ENCODE results near the gene CEMP1.
"Not testable (repeated sequence)": the region's sequence is repeated elsewhere in the genome, so short reads cannot be mapped to it uniquely, and the experiment has no call there.

DNA sequence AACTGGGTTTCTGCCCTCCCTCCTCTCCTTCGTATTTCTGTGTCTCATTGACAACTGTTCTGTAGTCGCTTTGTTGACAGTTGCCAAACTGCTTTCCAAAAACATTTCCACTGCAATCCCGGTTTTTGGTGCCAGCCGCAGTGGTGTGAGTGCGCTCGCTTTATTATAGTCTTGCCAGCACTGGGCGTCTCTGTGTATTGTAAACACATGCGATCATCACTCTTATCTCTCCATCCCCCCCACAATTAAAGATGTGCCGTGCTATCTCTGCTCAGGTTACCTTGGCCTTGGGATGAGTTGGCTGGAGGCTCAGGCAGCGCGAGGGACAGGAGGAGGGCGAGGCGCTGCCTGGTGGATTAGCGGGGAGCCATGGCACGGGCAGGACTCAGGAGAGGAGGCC lies 25.9 kb upstream of the CEMP1 start:
- TF ChIP-seq, protein P1, sequence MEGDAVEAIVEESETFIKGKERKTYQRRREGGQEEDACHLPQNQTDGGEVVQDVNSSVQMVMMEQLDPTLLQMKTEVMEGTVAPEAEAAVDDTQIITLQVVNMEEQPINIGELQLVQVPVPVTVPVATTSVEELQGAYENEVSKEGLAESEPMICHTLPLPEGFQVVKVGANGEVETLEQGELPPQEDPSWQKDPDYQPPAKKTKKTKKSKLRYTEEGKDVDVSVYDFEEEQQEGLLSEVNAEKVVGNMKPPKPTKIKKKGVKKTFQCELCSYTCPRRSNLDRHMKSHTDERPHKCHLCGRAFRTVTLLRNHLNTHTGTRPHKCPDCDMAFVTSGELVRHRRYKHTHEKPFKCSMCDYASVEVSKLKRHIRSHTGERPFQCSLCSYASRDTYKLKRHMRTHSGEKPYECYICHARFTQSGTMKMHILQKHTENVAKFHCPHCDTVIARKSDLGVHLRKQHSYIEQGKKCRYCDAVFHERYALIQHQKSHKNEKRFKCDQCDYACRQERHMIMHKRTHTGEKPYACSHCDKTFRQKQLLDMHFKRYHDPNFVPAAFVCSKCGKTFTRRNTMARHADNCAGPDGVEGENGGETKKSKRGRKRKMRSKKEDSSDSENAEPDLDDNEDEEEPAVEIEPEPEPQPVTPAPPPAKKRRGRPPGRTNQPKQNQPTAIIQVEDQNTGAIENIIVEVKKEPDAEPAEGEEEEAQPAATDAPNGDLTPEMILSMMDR (IDR thresholded peaks at IDR 0.05): not testable (repeated sequence)
- TF ChIP-seq POLR2AphosphoS5 (IDR thresholded peaks at IDR 0.05; ENCODE audit: low read depth, low read length); TCF7L2 (IDR thresholded peaks at IDR 0.05; ENCODE audit: low read depth, low read length); SIN3A (IDR thresholded peaks at IDR 0.05; ENCODE audit: borderline replicate concordance, insufficient read depth, low read depth, low read length): not testable (repeated sequence)
- TF ChIP-seq, protein P2, sequence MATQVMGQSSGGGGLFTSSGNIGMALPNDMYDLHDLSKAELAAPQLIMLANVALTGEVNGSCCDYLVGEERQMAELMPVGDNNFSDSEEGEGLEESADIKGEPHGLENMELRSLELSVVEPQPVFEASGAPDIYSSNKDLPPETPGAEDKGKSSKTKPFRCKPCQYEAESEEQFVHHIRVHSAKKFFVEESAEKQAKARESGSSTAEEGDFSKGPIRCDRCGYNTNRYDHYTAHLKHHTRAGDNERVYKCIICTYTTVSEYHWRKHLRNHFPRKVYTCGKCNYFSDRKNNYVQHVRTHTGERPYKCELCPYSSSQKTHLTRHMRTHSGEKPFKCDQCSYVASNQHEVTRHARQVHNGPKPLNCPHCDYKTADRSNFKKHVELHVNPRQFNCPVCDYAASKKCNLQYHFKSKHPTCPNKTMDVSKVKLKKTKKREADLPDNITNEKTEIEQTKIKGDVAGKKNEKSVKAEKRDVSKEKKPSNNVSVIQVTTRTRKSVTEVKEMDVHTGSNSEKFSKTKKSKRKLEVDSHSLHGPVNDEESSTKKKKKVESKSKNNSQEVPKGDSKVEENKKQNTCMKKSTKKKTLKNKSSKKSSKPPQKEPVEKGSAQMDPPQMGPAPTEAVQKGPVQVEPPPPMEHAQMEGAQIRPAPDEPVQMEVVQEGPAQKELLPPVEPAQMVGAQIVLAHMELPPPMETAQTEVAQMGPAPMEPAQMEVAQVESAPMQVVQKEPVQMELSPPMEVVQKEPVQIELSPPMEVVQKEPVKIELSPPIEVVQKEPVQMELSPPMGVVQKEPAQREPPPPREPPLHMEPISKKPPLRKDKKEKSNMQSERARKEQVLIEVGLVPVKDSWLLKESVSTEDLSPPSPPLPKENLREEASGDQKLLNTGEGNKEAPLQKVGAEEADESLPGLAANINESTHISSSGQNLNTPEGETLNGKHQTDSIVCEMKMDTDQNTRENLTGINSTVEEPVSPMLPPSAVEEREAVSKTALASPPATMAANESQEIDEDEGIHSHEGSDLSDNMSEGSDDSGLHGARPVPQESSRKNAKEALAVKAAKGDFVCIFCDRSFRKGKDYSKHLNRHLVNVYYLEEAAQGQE (IDR thresholded peaks at IDR 0.05; ENCODE audit: insufficient read depth in 1 of 2, low read depth in 2 of 2, low read length in 1 of 2): not testable (repeated sequence)

Data from Panc1 (cell line).